ENCODE data around the gene COX4I2.
"Not testable (repeated sequence)": the region's sequence is repeated elsewhere in the genome, so short reads cannot be mapped to it uniquely, and the experiment has no call there.

COX4I2 gene

DNA sequence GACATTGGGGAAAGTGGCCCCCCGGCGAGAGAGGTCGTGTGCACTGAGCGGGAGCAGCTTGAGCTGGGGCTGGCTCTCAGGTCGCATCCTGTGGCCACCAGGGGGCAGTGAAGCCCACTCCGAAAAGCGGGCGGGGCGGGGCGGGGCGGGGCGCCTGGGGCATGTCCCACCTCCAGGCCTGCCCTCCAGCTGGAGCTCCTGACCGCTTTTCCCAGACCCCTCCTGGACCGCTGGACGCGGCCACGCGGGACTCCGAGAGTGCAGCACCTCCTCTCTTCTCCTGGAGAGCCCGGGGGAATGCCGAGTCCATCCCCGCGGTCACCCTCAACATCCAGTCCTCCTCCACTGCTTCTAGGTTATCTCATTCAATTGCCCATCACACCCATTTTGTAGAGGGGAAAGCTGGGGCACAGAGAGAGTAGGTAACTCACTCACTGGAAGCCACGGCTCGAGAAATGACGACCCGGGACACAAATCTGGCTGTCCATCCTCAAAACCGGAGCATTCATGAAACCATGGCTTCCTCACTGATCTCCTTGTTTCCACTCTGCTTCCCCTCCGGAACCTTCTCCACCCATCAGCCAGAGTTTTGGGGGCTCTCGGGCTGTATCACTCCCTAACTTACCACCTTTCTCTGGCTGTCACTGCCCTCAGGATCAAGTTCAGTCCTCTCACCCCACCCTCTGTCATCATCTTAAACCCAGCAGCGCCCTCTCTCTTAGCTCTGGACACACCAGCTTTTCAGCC, 24.1 kb downstream of the COX4I2 start:
- peak; percentile 82 to 86 for DNase-seq

DNA sequence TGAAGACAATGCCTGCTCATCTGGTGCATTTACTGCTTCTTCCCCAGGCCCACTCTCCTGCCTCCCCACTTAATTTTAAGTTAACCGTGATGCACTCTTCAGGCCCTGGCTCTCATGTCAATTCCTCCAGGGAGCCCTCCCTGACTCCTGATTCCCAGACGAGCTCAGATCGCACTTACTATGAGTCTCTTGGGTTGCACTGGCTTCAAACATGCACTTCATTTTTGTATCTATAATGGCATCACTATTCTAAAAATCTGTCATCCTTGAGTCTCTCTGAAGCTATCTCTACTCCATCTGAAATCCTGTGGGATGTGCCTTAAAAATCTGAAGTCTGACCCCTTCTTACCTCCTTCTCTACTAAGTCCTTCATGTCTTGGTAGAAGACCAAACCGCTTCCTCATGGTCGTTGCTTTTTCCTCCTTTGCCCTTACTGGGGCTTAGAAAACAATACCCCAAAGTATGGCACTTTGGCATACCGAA, 24.7 kb downstream of the COX4I2 start:
- no peak for DNase-seq

GRCh38 chr20:31663524-31663837, 25.8 kb downstream of the COX4I2 start:
- DNase-seq, result no peak

GRCh38 chr20:31663838-31664695, 26.4 kb downstream of the COX4I2 start:
- DNase-seq, result no peak

DNA sequence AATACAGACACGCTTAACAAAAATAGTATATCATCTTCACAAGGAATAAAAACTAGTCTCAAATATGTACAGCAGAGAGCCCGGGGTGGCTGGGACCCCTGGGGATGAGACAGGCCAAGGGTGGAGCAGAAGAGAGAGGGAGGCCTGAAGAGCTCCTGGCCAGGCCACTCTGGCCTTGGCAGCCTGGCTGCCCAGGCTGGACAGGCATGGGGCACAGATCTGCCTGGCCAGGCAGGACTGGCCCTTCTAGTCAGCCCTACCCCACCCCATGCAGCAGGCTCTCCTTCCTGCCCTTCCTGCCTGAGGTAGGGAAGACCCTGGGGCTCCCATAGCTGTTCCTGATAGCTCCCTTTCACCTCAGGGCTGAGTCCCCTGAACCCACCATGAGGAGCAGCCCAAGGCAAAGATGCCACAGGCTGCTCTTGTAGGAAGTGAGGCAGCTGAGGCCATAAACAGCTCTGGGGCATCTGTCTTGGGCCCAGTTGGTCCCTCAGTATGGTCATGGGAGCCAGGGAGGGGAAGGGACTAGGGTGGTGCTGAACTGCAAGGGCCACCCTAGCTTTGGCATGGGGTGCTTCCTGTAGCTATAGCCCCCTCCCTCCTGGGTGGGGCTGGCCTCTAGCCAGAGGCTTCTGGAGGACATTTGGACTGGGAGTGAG, 27.1 kb downstream of the COX4I2 start:
- no peak for DNase-seq

GRCh38 chr20:31665753-31666152, 28.0 kb downstream of the COX4I2 start:
- no peak for DNase-seq

DNA sequence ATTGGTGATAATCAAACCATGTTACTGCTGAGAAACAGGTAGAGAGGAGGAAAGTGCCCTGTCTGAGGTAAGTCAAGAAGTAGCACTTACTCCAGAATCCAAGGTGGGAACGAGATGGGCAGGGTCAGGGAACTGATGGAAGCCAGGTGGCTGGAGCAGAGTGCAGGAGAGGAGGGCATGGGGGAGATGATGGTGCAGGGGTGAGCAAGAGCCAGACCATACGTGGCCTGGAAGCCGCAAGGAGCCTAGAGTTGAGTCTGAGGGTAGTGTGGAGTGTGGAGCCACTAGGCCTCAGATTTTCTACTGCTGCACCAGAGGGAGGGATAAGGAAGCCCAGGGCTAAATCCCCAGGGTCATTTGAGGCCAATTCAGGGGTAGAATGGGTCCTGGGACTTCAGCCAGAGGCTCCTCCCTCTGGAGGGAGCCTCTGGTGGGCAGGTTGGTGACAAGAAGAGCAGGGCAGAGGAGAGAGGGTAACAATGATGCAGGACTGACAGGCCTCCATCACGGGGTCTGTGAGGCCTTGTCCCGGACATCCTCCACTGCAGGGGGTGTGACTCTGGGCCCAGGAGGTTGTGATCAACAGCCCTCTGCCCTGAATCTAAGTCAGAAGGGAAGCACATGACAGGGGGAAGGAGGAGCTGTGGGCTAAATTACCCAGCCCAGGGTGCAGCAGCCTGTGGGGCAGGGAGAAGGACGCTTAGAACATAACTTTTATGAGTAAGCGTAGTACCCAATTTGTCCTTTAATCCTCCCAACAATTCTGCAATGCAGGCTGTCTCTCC, 28.7 kb downstream of the COX4I2 start:
- DNase-seq, result no peak

DNA sequence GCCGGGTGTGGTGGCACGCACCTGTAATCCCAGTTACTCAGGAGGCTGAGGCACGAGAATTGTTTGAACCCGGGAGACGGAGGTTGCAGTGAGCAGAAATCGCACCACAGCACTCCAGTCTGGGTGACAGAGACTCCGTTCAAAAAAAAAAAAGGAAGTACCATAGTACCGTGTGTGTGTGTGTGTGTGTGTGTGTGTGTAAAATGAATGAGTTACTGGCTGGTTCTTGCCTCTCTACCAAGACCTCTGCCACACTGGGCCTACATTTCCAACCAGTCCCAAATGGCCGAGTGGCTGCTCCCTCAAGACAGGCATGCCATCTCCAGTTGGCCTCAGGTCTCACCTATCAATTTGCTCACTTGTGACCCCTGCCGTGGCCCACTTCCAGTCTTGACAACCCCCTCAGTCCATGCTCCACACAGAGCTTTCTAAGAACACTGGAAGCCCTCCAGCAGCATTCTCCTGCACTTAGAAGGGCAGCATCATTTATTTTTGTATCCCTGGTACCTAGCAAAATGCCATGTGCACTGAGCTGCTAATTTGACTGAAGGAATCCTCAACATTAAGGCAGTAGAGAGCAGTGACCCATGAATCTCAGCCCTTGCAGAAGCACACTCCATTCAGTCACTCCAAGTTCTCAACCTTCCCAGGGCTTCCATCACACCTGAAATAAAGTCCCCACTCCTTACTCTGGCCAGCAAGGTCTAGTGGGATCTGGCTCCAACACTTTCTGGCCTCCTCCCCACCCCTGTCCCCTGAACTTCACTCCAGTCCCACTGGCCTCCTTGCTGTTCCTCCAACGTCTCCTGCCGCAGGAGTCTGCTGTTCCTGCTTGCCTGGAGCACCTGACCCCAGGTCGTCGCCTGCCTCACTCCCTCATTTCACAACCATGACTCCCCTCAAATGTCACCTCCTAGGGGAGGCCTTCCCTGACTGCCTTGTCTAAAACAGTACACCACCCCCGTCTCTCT, 29.9 kb downstream of the COX4I2 start:
- no peak for DNase-seq

DNA sequence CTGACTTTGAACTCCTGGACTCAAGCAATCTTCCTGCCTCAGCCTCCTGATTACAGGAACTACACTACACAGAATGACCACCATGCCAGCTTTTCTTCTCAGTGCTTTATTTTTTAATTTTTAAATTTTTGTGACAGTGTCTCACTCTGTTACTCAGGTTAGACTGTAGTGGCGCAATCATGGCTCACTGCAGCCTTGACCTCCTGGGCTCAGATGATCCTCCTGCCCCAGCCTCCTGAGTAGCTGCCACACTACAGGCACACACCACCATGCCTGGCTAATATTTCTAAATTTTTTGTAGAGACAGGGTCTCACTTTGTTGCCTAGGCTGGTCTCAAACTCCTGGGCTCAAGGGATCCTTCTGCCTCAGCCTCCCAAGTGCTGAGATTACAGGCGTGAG, 31.2 kb downstream of the COX4I2 start:
- DNase-seq, result not testable (repeated sequence)

- DNase-seq, result no peak
These were observed 32.2 kb downstream of the COX4I2 start for GRCh38 chr20:31669876-31670275.

DNA sequence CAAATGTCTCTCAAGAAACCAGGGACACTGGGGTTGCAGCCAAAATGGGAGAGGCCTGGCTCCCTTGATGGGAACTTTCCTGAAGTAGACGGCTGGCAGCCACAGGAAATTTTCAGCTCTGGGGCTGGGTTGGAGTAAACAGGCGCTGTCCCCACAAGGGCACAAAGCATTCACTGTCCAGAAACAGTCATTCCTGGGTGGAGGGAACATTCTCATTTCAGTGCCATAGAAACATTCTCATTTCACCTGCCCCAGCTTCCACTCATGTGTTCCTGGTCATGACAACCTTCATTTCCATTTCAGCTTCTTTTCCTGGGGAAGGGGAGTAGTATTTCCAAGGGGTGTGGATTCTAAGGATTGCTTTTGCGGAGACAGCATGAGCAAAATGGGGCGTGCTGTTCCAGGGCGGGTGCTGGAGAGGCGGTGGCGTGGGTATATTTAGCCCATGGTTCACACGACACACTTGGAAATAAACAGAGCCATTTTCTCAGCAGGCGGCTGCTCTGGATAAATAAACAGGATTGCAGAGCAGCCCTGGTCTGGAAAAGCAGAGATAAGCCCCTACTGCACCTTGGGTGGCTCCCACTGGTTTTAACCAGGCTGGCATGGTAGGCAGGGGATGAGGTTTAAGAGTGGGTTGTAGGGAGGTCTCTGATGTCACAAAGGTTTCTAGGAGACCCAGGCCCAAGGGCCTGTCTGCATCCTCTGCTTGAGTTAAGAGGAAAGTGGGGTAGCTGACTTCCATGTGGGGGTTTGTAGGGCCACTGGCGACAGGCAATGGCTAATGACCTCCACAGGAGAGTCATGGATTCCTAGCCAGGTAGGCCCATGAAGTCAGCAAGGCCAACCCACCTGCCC, 32.9 kb downstream of the COX4I2 start:
- no peak for DNase-seq

DNA sequence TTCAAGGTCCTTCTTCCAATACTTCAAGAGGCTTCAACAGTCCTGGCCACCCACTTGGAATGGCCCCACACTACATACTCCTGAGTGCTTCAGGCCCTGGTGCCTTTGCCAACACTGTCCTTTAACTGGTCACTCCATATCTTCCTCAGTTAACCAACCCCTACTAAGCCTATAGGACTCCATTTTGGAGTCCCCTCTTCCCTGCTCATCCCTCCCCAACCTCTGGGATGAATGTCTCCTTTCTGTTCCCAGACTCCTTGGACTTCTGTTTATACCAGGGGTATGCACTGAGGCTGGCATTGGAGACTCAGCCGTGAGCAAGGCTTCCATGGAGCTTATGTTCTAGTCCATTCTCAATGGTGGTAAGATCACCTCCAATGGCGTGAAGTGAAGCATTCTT, 33.6 kb downstream of the COX4I2 start:
- DNase-seq, result no peak

GRCh38 chr20:31673435-31673834, 35.7 kb downstream of the COX4I2 start:
- no peak for DNase-seq

GRCh38 chr20:31673943-31674463, 36.3 kb downstream of the COX4I2 start:
- DNase-seq, result no peak

GRCh38 chr20:31674895-31675827, 37.4 kb downstream of the COX4I2 start:
- DNase-seq, result peak; percentile 58

DNA sequence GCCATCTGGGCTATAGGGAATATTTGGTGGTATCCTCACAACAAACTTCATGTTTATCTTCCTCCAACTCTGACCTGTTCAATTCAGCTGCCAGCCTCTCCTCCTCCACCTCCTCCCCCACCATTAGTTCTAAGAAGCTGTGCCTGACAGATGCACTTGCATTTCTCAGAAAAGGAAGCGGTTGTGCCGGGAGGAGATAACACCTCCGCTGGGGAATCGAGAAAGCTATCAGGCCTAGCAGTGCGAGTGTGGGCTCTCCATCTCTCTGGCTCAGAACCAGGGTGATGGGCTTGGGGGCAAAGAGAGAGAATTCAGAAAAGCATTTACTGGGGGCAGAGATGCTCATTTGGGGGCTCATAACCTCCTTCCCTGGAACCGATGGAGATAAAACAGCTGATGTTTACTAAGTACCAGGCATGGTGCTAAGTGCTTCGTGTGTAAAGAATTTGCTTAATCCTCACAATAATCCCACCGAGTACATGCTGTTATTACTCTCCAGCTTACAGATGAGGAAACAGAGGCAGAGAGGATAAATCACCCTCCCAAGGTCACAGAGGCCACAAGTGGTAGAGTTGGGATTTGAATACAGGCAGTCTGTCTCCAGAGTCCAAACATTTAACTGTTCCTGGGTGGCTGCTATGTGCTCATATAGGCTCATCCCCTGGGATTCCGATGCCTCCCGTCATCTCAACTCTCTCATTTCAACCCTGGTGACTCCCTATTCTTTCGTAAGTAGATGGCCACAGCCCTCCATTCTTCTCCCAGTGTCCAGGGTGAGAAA, 38.3 kb downstream of the COX4I2 start:
- peak; percentile 59 to 60 for DNase-seq

DNA sequence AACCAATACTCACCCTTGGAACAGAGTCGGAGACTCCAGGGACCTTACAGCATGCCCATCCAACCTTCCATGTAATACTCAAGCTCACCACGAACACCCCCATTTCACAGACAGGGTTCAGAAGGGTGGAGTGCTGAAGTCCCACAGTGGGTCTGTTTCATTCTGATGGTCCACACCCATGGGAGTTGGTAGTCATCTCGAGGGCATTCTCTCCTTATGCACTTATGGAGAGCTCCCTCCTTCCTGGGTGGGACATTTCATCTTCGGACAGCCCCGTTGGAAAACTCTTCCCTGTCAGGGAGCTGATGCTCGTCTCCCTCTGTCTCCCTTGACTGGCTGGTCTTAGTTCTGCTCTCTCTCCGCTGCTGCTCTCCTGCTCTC, 38.9 kb downstream of the COX4I2 start:
- DNase-seq, result no peak

- DNase-seq, result no peak
These were observed 40.0 kb downstream of the COX4I2 start for GRCh38 chr20:31677553-31678260.

Data from stimulated activated CD4-positive, alpha-beta T cell treated with anti-CD3 and anti-CD28 coated beads, Interleukin-2, amount 100 ng/mL, for 24 hours (primary cell).